SH-SY5Y (cell line): Measurements from ENCODE around the gene BBS4.

Experiments
- GATA2 ChIP-seq: IDR thresholded peaks from 2 replicates; pipeline ENCODE4 v1.6.1; 2011; ENCODE audit warnings: mild to moderate bottlenecking, low read depth, low read length
- GATA3 ChIP-seq: IDR thresholded peaks from 2 replicates; pipeline ENCODE4 v1.6.1; 2011; ENCODE audit warnings: low read depth, mild to moderate bottlenecking, low read length, moderate library complexity

DNA sequence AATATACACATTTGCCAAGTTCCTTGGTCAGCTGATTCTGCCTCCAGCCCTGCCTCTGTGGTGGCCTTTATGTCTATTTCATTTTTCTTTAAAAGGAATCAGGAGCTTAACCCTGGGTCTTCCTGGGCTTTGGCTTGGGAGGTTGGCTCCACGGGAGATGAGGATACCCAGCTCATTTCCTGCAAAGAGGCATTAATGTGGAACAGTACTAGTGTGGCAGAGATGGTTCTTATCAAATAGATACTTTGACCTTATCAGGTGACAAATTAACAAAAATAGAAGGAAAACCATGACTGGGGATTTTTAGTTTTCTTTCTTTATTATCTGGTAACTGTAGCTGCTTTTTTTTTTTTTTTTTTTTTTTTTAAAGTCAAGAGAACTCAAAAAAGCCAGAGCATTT, 42.8 kb downstream of the BBS4 start:
- TF ChIP-seq GATA3, result no peak
- no peak for TF ChIP-seq GATA2
